Subcutaneous abdominal adipose tissue (tissue), 5 donors: ENCODE data around the gene TNFRSF25.

Experiments
- H3K27ac ChIP-seq: one replicate; pipeline ENCODE4 v1.7.0; 2013; ENCODE audit warnings: low read depth, mild to moderate bottlenecking, inconsistent platforms, low read length, moderate library complexity
- H3K27me3 ChIP-seq, 5 donors: one replicate each; pipeline ENCODE4 v1.7.0; 2013; ENCODE audit warnings: low read length in 5 of 5, inconsistent platforms in 1 of 5; ENCODE audit not compliant: control insufficient read depth in 5 of 5, insufficient read depth in 4 of 5
- H3K36me3 ChIP-seq, 5 donors: one replicate each; pipeline ENCODE4 v1.7.0; 2013; ENCODE audit warnings: low read length in 5 of 5; ENCODE audit not compliant: control insufficient read depth in 5 of 5, insufficient read depth in 5 of 5
- H3K4me1 ChIP-seq, 5 donors: one replicate each; pipeline ENCODE4 v1.7.0; 2013; ENCODE audit warnings: low read length in 5 of 5, mild to moderate bottlenecking in 3 of 5, moderate library complexity in 1 of 5; ENCODE audit not compliant: control insufficient read depth in 5 of 5, insufficient read depth in 5 of 5
- H3K4me3 ChIP-seq, 5 donors: one replicate each; pipeline ENCODE4 v1.7.0; 2013; ENCODE audit warnings: low read length in 5 of 5, low read depth in 1 of 5
- H3K9ac ChIP-seq, 5 donors: one replicate each; pipeline ENCODE4 v1.7.0; 2013; ENCODE audit warnings: low read length in 5 of 5, mild to moderate bottlenecking in 4 of 5, moderate library complexity in 3 of 5
- H3K9me3 ChIP-seq, 5 donors: one replicate each; pipeline ENCODE4 v1.7.0; 2013; ENCODE audit warnings: low read length in 5 of 5; ENCODE audit not compliant: control insufficient read depth in 5 of 5
- donor health status: healthy.
- donor health status: healthy.
- donor health status: healthy.
- donor health status: healthy.
- donor health status: healthy.

TNFRSF25 gene

GRCh38 chr1:6419397-6419803 is 46.6 kb downstream of the TNFRSF25 start:
- H3K4me1 ChIP-seq, result peaks cover 0 to 42% (median 27%) of the 10 kb centered on the region in 5 donors

GRCh38 chr1:6418668-6419396 is 47.1 kb downstream of the TNFRSF25 start:
- no peak overlapping the region for H3K27ac ChIP-seq
- no peak overlapping the region for H3K9ac ChIP-seq
- peaks cover 0 to 38% (median 24%) of the 10 kb centered on the region in 5 donors for H3K4me1 ChIP-seq
- H3K9me3 ChIP-seq, result no peaks in the 10 kb centered on the region
- H3K36me3 ChIP-seq, result no peaks in the 10 kb centered on the region
- H3K27me3 ChIP-seq, result peaks cover 39 to 82% (median 78%) of the 10 kb centered on the region in 5 donors
- H3K4me3 ChIP-seq, result no peak overlapping the region

More at GRCh38 chr1:6419397-6419803, 46.6 kb downstream of the TNFRSF25 start:
- Histone ChIP-seq H3K36me3 (no peaks in the 10 kb centered on the region), H3K27ac (no peak overlapping the region), H3K27me3 (peaks cover 44 to 87% (median 80%) of the 10 kb centered on the region in 5 donors), H3K9me3 (no peaks in the 10 kb centered on the region), H3K4me3 (peak overlapping the region in 3 of 5 donors; percentile 39 to 56 (median 53)), H3K9ac (no peak overlapping the region)

- Histone ChIP-seq H3K36me3 (no peaks in the 10 kb centered on the region), H3K27ac (no peak overlapping the region), H3K4me1 (peaks cover 0 to 31% (median 17%) of the 10 kb centered on the region in 5 donors), H3K4me3 (no peak overlapping the region), H3K9ac (no peak overlapping the region), H3K9me3 (no peaks in the 10 kb centered on the region), H3K27me3 (peaks cover 36 to 80% (median 71%) of the 10 kb centered on the region in 5 donors)
Observed at GRCh38 chr1:6417961-6418667, 47.9 kb downstream of the TNFRSF25 start.

- Histone ChIP-seq H3K27ac (no peak overlapping the region), H3K27me3 (peaks cover 29 to 77% (median 68%) of the 10 kb centered on the region in 5 donors), H3K4me1 (peaks cover 0 to 27% (median 14%) of the 10 kb centered on the region in 5 donors)
Observed at GRCh38 chr1:6416906-6417305, 49.1 kb downstream of the TNFRSF25 start.

GRCh38 chr1:6416295-6416656 is 49.7 kb downstream of the TNFRSF25 start:
- no peaks in the 10 kb centered on the region for H3K36me3 ChIP-seq
- no peak overlapping the region for H3K27ac ChIP-seq
- H3K9me3 ChIP-seq, result no peaks in the 10 kb centered on the region
- no peak overlapping the region for H3K9ac ChIP-seq
- peaks cover 29 to 71% (median 62%) of the 10 kb centered on the region in 5 donors for H3K27me3 ChIP-seq
- peaks cover 0 to 27% (median 14%) of the 10 kb centered on the region in 5 donors for H3K4me1 ChIP-seq
- H3K4me3 ChIP-seq, result no peak overlapping the region

More at GRCh38 chr1:6416906-6417305, 49.1 kb downstream of the TNFRSF25 start:
- Histone ChIP-seq H3K4me3 (no peak overlapping the region), H3K9me3 (no peaks in the 10 kb centered on the region), H3K9ac (no peak overlapping the region), H3K36me3 (no peaks in the 10 kb centered on the region)

GRCh38 chr1:6414881-6415626 is 50.9 kb downstream of the TNFRSF25 start:
- Histone ChIP-seq H3K36me3 (no peaks in the 10 kb centered on the region), H3K9ac (no peak overlapping the region), H3K4me3 (no peak overlapping the region), H3K27me3 (peaks cover 24 to 59% (median 49%) of the 10 kb centered on the region in 5 donors), H3K4me1 (peaks cover 0 to 19% (median 7%) of the 10 kb centered on the region in 5 donors), H3K27ac (no peak overlapping the region), H3K9me3 (no peaks in the 10 kb centered on the region)

GRCh38 chr1:6414443-6414844 is 51.5 kb downstream of the TNFRSF25 start:
- no peaks in the 10 kb centered on the region for H3K9me3 ChIP-seq
- H3K4me1 ChIP-seq, result peaks cover 0 to 13% (median 4%) of the 10 kb centered on the region in 5 donors
- H3K27me3 ChIP-seq, result peaks cover 24 to 56% (median 47%) of the 10 kb centered on the region in 5 donors
- no peak overlapping the region for H3K9ac ChIP-seq
- H3K4me3 ChIP-seq, result no peak overlapping the region
- no peaks in the 10 kb centered on the region for H3K36me3 ChIP-seq
- no peak overlapping the region for H3K27ac ChIP-seq

GRCh38 chr1:6412896-6413295 is 53.1 kb downstream of the TNFRSF25 start:
- Histone ChIP-seq H3K27me3 (peaks cover 10 to 42% (median 34%) of the 10 kb centered on the region in 5 donors), H3K36me3 (no peaks in the 10 kb centered on the region), H3K9me3 (no peaks in the 10 kb centered on the region), H3K4me3 (no peak overlapping the region), H3K27ac (no peak overlapping the region), H3K9ac (no peak overlapping the region), H3K4me1 (peaks cover 0 to 5% (median 0%) of the 10 kb centered on the region in 5 donors)
